Stimulated activated CD4-positive, alpha-beta T cell treated with anti-CD3 and anti-CD28 coated beads, Interleukin-15, amount 100 ng/mL, for 24 hours (primary cell): ENCODE measurements around the gene IFNA2.
"Not testable (repeated sequence)": the region's sequence is repeated elsewhere in the genome, so short reads cannot be mapped to it uniquely, and the experiment has no call there.

Source experiments
- DNase-seq: peaks from one replicate; pipeline ENCODE4 v3.0.0-alpha.2; 2020

Gene IFNA2

GRCh38 chr9:21381448-21382339, 3.5 kb downstream of the IFNA2 start:
- no peak for DNase-seq

DNA sequence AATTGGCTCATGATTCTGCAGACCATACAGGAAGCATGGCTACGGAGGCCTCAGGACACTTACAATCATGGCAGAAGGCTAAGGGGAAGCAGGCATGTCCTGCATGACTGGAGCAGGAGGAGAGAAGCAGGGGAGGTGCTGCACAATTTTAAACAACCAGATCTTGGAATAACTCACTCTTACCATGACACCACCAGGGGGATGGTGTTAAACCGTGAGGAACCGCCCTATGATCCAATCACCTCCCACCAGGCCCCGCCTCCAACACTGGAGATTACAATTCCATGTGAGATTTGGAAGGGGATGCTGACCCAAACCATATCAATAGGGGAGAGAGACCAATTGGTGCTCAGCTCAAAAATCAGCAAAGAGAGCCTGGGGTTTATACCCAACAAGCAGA, 13.7 kb downstream of the IFNA2 start:
- DNase-seq = not testable (repeated sequence)

DNA sequence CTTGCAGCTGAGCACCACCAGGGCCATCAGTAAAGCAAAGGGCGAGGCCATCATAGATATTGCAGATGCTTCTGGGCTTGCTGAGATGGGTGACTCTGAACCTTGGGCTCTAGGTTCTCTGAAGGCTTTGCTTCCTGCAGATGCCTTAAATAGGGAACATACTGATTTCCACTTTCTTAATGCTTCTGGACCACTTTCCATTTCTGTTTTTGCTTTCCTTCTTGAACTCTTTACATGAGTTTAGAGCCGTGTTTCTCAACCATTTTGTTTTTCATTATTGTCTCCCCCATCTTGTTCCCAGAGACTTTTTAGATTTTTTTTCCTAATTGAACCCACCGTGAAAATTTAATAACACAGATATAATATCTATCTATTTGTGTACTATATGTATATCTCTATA, 17.2 kb downstream of the IFNA2 start, which contains the start of gene IFNA13:
IFNA13 (minus strand) TSS at position 101 of the 400 bp plus-strand sequence; CDS start at position 54, 47 bp downstream.
- no peak for DNase-seq

DNA sequence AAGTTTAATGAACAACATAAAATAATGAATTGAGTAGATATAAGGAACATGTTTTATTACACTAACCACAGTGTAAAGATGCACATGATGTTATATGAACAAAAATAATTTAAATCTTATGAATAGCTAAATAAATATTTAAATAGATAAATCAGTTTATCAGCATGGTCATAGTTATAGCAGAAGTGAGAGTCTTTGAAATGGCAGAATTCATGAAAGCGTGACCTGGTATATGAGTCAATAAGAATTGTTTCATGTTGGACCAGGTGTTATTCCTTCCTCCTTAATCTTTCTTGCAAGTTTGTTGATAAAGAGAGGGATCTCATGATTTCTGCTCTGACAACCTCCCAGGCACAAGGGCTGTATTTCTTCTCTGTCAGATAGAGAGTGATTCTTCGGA, 18.0 kb downstream of the IFNA2 start:
- not testable (repeated sequence) for DNase-seq

GRCh38 chr9:21362287-21362686, 22.9 kb downstream of the IFNA2 start:
- DNase-seq = no peak

- peak; percentile 15 for DNase-seq
Measured at GRCh38 chr9:21357479-21358460, 27.4 kb downstream of the IFNA2 start.

DNA sequence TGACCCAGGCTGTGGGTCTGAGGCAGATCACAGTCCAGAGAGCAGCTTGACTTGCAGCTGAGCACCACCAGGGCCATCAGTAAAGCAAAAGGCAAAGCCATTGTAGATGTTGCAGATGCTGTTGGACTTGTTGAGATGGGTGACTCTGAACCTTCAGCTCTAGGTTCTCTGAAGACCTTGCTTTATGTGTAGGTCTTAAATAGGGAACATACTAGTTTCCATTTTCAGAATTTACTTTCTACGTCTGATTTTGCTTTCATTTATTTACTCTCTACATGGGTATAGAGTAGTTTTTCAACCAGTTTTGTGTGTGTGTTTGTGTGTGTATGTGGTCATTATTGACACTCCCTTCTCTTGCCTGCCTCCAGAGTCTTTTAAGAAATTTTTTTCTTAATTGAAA, 34.4 kb downstream of the IFNA2 start, which contains the start of gene IFNA6:
IFNA6 (minus strand) TSS at position 101 of the 400 bp plus-strand sequence; CDS start at position 101, 0 bp downstream.
- no peak for DNase-seq

DNA sequence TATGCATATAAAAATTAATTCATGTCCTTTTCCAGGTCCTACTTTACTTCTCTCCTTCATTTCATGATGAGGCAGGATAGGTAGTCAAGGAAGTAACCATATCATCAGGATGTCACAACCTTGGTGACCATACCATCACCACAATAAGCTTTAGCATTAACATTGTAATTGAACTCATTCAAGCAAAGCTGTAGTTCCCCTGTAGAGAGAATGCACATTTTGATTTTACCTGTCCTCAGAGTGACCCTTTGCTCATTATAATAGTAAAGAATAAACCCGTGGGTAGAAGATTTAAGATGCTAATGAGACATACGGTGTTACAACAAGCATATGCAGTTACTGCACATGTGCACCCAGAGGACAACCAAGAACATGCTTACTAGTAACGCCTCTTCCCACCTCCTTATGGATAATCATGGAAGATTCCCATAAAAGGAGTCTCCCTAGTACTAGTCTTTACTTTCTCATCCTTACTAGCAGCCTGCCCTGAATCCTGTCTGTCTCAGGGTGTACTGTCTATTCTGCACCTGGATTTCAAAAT, 36.7 kb downstream of the IFNA2 start:
- DNase-seq = no peak

DNA sequence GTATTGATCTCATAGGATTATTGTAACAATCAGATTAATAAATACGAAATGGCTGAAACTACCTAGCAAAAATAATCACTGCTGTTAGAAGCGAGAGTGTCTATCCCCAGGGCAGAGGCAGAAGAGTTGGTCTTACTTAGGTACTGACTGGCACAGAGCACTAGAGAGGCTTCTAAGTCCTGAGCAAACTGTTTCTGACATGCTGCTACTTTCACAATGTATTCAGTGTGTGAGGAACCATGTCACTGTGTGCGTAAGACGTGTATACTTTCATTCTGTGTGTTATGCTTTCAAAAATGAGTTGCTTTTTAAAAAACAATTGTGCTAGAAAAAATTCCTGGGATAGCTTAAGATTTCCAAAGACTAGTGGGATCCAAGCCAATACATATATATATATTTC, 44.5 kb downstream of the IFNA2 start:
- DNase-seq = no peak

- no peak for DNase-seq
Measured at GRCh38 chr9:21336457-21336856, 48.7 kb downstream of the IFNA2 start.

DNA sequence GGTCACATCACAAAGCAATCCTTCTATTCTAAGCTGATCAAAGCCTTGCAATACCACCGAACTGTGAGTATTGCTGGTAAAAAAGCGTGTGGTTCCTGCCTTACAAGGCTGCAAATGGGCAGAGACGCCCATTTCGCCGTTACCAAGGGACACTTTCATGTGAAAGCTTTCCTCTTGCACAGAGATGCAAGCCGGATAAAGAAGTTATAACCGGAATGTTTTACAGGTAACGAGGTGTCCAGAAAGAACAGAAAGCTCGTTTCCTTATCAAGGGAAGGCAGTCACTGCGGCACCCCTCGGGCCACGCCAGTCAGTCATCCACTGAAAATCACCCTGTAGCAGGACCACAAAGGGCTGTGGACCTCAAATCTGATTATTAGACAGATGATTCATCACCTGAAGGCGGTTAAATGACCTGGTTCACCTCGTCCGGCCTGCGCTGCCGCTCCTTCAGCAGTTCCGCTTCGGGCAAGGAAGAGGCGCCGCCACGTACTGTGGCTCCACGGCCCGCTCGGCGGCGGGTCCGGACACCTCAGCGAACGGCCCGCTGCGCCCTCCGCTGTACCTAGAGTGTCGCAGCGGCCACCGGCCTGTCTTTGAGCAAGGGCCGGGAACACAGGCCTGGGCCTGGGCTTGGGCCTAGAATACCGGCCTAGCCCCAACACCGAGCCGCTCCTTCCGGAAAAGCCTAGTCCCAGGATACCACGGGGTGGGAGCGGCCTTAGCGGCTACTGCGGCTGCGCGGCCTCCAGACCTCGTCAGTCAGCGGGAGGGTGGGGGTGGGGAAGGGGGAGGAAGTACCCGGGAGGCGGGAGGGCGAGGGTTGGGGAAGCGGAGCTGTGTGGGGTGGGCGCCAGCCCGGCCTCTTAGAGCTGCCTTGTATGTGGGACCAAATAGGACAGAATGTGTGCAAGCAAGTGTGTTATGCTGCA, 50.2 kb downstream of the IFNA2 start, which contains the start of gene KLHL9:
KLHL9 (minus strand) TSS at position 704 of the 932 bp plus-strand sequence; CDS start at position 159, 545 bp downstream.
- peak; percentile 93 for DNase-seq
